Germinal center (tissue), 1 donor: ENCODE data around the gene GAK.

Source experiments
- DNase-seq: peaks from one replicate; pipeline ENCODE4 v3.0.0; 2012; ENCODE audit warnings: mixed read lengths, low spot score

Gene GAK

GRCh38 chr4:869776-870175 is 62.3 kb downstream of the GAK start:
- DNase-seq: no peak

GRCh38 chr4:868421-868820 is 63.7 kb downstream of the GAK start:
- DNase-seq: no peak

- DNase-seq: no peak
Observed at GRCh38 chr4:867526-868250, 64.4 kb downstream of the GAK start.

GRCh38 chr4:866761-867390 is 65.2 kb downstream of the GAK start:
- DNase-seq: no peak

- DNase-seq: no peak
Observed at GRCh38 chr4:866068-866760, 65.9 kb downstream of the GAK start.

- DNase-seq: no peak
Observed at GRCh38 chr4:865572-865971, 66.5 kb downstream of the GAK start.

- DNase-seq: no peak
Observed at GRCh38 chr4:865121-865465, 67.0 kb downstream of the GAK start.

- DNase-seq: no peak
Observed at GRCh38 chr4:864456-865120, 67.5 kb downstream of the GAK start.

- DNase-seq: no peak
Observed at GRCh38 chr4:860561-860960, 71.6 kb downstream of the GAK start.

- DNase-seq: no peak
Observed at GRCh38 chr4:859496-859895, 72.6 kb downstream of the GAK start.

GRCh38 chr4:858831-859451 is 73.2 kb downstream of the GAK start:
- no peak for DNase-seq

- DNase-seq: no peak
Observed at GRCh38 chr4:858041-858481, 74.1 kb downstream of the GAK start.

- DNase-seq: no peak
Observed at GRCh38 chr4:857461-857860, 74.7 kb downstream of the GAK start.

- no peak for DNase-seq
Observed at GRCh38 chr4:856225-856901, 75.8 kb downstream of the GAK start.

- no peak for DNase-seq
Observed at GRCh38 chr4:855880-856224, 76.3 kb downstream of the GAK start.

GRCh38 chr4:854356-854755 is 77.8 kb downstream of the GAK start:
- no peak for DNase-seq

GRCh38 chr4:853416-853781 is 78.7 kb downstream of the GAK start:
- no peak for DNase-seq

- no peak for DNase-seq
Observed at GRCh38 chr4:851701-852430, 80.2 kb downstream of the GAK start.

- no peak for DNase-seq
Observed at GRCh38 chr4:850323-850945, 81.7 kb downstream of the GAK start.

- DNase-seq: no peak
Observed at GRCh38 chr4:849478-850175, 82.5 kb downstream of the GAK start.
